Skeletal muscle satellite cell (primary cell): ENCODE measurements around the gene GRIN2C. TPM values are rescaled to one million over a fixed set of nuclear protein-coding genes. Genes with fewer than 3 reads are reported as not detected.
"Not testable (repeated sequence)": the region's sequence is repeated elsewhere in the genome, so short reads cannot be mapped to it uniquely, and the experiment has no call there.

ENCODE experiments used
- H3K27me3 ChIP-seq: 2 replicates; pipeline ENCODE4 v1.7.0; 2013; ENCODE audit warnings: low read length; ENCODE audit not compliant: control insufficient read depth, insufficient read depth
- H3K36me3 ChIP-seq: 2 replicates; pipeline ENCODE4 v1.7.0; 2013; ENCODE audit warnings: mild to moderate bottlenecking, control low read depth, low read length; ENCODE audit not compliant: insufficient read depth
- H3K4me1 ChIP-seq: 2 replicates; pipeline ENCODE4 v1.7.0; 2013; ENCODE audit warnings: low read length; ENCODE audit not compliant: control insufficient read depth, insufficient read depth
- H3K4me2 ChIP-seq: 2 replicates; pipeline ENCODE4 v1.7.0; 2013; ENCODE audit warnings: mild to moderate bottlenecking, low read length
- H3K4me3 ChIP-seq: 2 replicates; pipeline ENCODE4 v1.7.0; 2013; ENCODE audit warnings: low read length
- H3K9ac ChIP-seq: 2 replicates; pipeline ENCODE4 v1.7.0; 2013; ENCODE audit warnings: mild to moderate bottlenecking, low read depth, low read length, moderate library complexity
- H3K9me3 ChIP-seq: replicated peaks from 2 replicates; pipeline ENCODE4 v1.7.0; 2013; ENCODE audit warnings: mild to moderate bottlenecking, control low read depth, low read length
- total RNA-seq: library from RNA; depleted of rRNA; stranded (reverse); fragments of >200 nt; gene quantifications from 2 replicates; pipeline ENCODE4 v1.2.3, GENCODE V29; 2012; rRNA removed

GRIN2C gene
- under 0.01 and 0.51 TPM in 2 replicates for total RNA-seq

DNA sequence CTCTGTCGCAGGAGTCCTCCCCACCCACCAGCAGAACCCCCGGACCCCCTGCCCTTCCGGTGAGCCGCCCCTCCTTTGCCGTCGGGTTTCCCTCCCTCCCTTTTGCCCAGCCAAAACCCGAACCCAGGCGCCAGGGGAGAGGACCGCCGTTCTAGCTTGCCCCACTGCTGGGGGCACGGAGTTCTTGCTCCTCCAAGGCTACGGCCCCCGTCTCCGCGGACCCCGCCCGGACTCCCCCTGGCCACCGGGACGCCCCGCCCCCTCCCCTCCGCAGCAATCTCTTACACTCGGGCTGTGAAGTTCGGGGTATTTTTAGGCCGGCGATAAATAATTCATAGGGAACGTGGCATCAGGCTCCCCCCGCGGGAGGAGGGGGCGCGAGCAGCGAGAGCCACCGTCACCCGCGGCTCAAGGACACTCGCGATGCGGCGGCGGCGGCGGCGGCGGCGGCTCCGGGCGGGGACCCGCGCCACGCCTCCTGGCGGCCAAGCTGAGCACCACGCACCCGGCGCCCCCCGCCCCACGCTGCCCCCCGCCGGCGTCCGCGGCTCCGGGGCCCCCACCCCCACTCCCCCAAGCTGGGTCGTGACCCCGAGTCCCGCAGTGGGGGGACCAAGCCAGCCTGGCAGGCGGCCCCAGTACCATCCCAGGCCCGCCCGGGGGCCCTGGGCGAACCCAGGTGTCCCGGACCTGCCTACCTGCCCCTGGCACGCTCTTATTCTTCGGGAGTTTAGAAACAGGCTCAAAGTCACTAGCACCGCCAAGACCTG, at the start of gene GRIN2C:
Gene GRIN2C, minus strand, starts transcription at position 427 of the 770 bp plus-strand sequence. CDS start 4,793 bp downstream, outside the sequence.
- H3K4me1 ChIP-seq, result peaks cover 11% of the 10 kb centered on the region
- peaks cover 5% of the 10 kb centered on the region for H3K36me3 ChIP-seq
- H3K4me3 ChIP-seq, result no peak within 1 kb of the TSS
- peaks cover 62% of the 10 kb centered on the region for H3K27me3 ChIP-seq
- peak within 1 kb of the TSS; percentile 63 for H3K4me2 ChIP-seq
- H3K9me3 ChIP-seq, result no peaks in the 10 kb centered on the region
- no peak within 1 kb of the TSS for H3K9ac ChIP-seq

DNA sequence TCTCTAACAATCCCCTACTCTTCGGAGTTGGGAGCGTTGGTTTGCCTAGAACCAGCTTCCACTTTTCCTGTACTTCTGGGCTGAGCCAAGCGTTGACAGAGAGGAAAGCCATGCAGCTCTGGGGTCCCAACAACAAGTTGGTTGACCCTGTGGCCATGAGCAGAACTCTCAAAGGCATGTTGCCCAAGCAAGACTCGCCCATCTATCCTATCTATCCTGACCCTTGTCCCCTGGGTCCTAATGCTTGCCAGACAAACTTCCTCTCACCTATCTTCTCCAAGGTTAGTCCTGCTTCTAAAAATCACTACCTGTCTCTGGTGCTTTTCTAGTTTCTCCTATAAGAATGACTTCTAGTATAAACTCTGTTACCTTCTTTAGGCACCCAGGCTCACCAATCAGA, 49.4 kb upstream of the GRIN2C start:
- H3K4me1 ChIP-seq, H3K36me3 ChIP-seq, H3K9ac ChIP-seq, H3K4me3 ChIP-seq, H3K4me2 ChIP-seq, H3K9me3 ChIP-seq: not testable (repeated sequence)
- peaks cover 28% of the 10 kb centered on the region for H3K27me3 ChIP-seq

DNA sequence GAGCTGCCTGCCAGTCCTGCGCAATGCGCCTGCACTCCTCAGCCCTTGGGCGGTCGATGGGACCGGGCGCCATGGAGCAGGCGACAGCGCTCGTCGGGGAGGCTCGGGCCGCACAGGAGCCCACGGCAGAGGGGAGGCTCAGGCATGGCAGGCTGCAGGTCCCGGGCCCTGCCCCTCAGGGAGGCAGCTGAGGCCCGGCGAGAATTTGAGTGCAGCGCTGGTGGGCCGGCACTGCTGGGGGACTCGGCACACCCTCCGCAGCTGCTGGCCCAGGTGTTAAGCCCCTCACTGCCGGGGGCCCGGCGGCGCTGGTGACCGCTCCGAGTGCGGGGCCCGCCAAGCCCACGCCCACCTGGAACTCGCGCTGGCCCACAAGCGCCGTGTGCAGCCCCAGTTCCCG, 47.3 kb upstream of the GRIN2C start:
- Histone ChIP-seq H3K36me3 (no peaks in the 10 kb centered on the region), H3K4me3 (no peak overlapping the region), H3K4me1 (no peaks in the 10 kb centered on the region), H3K27me3 (peaks cover 35% of the 10 kb centered on the region), H3K9me3 (no peaks in the 10 kb centered on the region), H3K4me2 (no peak overlapping the region), H3K9ac (no peak overlapping the region)

DNA sequence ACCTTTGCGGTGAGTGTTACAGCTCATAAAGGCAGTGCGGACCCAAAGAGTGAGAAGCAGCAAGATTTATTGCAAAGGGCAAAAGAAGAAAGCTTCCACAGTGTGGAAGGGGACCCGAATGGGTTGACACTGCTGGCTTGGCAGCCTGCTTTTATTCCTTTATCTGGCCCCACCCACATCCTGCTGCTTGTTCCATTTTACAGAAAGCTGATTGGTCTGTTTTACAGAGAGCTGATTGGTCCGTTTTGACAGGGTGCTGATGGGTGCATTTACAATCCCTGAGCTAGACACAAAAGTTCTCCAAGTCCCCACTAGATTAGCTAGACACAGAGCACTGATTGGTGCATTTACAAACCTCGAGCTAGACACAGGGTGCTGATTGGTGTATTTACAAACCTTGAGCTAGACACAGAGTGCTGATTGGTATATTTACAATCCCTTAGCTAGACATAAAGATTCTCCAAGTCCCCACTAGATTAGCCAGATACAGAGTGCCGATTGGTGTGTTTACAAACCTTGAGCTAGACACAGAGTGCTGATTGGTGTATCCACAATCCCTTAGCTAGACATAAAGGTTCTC, 46.6 kb upstream of the GRIN2C start:
- not testable (repeated sequence) for H3K4me3 ChIP-seq, H3K9me3 ChIP-seq, H3K36me3 ChIP-seq, H3K4me1 ChIP-seq, H3K4me2 ChIP-seq, H3K9ac ChIP-seq
- H3K27me3 ChIP-seq, result peaks cover 42% of the 10 kb centered on the region

DNA sequence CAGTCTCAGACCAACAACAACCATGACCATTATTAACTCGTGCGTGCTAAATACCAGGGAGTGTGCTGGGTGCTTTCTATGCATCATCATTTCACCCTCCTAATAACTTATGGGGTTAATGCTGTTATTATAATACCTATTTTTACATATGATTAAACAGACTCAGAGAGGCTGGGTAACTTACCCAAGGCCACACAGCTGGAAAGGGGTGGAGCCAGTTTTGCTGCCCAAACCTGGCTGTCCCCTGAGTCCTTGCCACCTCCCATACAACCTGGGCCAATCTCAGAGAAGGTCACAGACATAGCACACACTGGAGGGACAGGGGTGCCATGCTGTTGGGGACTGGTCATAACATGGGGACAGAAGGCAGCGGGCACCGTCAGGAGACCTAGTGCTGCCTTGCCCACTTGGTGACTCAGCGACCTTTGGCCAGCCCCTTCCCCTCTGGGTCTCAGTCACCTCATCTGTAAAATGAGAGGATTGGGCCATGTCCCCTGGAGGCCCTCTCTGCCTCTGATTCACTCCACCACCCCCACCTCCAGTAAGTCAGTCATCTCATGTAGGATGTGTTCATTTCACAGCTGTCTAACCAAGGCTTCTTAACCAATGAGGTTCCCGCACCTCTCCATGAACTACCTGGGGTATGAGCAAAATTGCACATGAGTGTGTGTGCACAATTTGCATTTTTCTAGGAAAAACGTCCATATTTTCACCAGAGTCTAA, 45.2 kb upstream of the GRIN2C start:
- H3K27me3 ChIP-seq, result peaks cover 52% of the 10 kb centered on the region
- no peaks in the 10 kb centered on the region for H3K9me3 ChIP-seq
- H3K9ac ChIP-seq, result no peak overlapping the region
- no peak overlapping the region for H3K4me2 ChIP-seq
- no peak overlapping the region for H3K4me3 ChIP-seq
- no peaks in the 10 kb centered on the region for H3K4me1 ChIP-seq
- H3K36me3 ChIP-seq, result no peaks in the 10 kb centered on the region

DNA sequence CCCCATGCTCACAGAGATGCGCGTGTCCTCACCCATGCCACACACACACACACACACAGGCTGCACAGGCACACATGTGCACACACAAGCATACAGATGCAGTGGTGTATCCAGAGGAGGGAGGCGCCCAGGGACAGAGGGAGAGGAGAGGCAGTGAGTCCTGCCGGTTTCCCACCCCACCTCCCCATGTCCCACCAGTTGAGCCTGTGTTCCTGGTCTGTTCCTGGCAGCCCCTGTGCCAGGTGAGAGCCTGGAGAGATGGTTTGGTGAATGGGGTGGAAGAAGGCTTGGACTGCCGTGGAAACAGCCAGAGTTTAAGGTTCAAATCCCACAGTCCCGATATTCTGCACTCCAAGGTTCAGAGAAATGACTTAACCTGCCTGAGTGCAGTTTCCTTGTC, 44.0 kb upstream of the GRIN2C start:
- Histone ChIP-seq H3K27me3 (peaks cover 52% of the 10 kb centered on the region), H3K36me3 (no peaks in the 10 kb centered on the region), H3K9ac (no peak overlapping the region), H3K4me1 (no peaks in the 10 kb centered on the region), H3K4me3 (no peak overlapping the region), H3K9me3 (no peaks in the 10 kb centered on the region), H3K4me2 (no peak overlapping the region)

DNA sequence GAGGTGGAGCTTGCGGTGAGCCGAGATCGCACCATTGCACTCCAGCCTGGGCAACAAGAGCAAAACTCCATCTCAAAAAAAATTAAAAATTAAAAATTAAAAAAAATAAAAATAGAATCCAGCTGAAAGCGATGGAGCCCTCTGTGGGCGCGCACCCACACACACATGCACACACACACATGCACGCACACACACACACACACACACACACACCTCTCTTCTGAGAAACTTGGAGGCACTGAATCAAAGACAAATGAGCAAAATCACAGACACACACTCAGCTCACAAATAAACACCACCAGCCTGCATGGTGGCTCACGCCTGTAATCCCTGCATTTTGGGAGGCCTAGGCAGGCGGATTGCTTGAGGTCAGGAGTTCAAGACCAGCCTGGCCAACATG, 43.3 kb upstream of the GRIN2C start:
- Histone ChIP-seq H3K4me2 (no peak overlapping the region), H3K9ac (no peak overlapping the region), H3K4me1 (no peaks in the 10 kb centered on the region)

DNA sequence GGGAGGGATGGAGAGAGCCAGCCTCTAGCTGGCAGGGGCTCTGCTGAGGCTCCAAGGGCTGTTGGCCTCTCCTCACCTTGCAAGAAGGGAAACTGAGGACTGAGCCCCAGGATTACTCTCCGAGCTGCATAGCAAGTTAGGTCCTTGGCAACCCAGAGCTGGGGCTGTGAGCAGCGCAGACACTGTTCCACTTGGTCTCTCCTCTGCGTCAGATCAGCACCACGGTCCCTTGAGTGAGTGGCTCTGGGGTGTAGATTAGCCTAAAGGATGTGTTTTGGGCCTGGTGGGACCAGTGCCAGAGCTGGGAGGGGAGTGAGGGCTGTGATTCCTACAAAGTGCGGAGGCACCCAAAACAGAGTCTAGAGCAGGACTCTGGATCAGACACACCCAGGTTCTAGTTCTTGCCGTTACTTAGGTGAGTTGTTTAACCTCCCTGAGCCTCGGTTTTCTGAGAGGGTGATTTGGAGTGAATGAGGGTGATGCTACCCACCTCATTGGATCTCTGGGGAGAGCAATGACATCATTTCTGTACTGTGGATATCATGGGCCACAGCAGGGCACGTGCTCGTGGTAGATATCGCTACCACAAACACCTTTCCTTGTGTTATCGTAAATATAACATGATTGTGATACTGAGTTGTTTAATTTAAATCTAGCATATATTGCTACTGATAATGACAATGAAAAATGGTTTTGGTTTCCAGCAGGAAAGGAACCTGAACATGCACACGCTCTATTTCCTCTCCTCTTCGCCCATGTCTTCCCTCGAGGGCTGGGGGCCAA, 41.9 kb upstream of the GRIN2C start:
- no peak overlapping the region for H3K9ac ChIP-seq
- no peaks in the 10 kb centered on the region for H3K9me3 ChIP-seq
- H3K4me1 ChIP-seq, result no peaks in the 10 kb centered on the region
- H3K27me3 ChIP-seq, result peaks cover 56% of the 10 kb centered on the region
- no peak overlapping the region for H3K4me2 ChIP-seq
- H3K36me3 ChIP-seq, result no peaks in the 10 kb centered on the region
- no peak overlapping the region for H3K4me3 ChIP-seq

More for the DNA sequence above, 43.3 kb upstream of the GRIN2C start:
- Histone ChIP-seq H3K27me3 (peaks cover 50% of the 10 kb centered on the region), H3K4me3 (no peak overlapping the region), H3K9me3 (no peaks in the 10 kb centered on the region), H3K36me3 (no peaks in the 10 kb centered on the region)

DNA sequence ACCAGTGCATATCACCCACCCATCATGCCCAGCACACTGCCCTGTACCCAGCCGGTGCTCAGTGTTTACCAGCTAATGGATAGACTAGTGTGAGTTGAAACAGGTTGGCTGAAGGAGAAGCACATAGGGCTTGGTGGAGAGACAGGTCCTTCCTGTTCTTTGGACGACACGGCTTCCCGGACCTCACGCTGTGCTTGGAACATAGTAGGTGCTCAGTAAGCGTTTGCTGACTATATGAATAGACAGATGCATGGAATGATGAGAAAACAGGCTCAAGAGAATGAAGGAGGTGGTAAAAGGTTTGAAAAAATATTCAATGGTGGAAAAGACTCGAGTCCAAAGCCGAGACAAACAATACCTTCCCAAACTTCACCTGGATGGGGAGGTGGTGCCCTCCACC, 40.5 kb upstream of the GRIN2C start:
- Histone ChIP-seq H3K36me3 (no peaks in the 10 kb centered on the region), H3K9me3 (no peaks in the 10 kb centered on the region), H3K27me3 (peaks cover 65% of the 10 kb centered on the region), H3K4me2 (no peak overlapping the region), H3K9ac (no peak overlapping the region), H3K4me1 (no peaks in the 10 kb centered on the region), H3K4me3 (no peak overlapping the region)

DNA sequence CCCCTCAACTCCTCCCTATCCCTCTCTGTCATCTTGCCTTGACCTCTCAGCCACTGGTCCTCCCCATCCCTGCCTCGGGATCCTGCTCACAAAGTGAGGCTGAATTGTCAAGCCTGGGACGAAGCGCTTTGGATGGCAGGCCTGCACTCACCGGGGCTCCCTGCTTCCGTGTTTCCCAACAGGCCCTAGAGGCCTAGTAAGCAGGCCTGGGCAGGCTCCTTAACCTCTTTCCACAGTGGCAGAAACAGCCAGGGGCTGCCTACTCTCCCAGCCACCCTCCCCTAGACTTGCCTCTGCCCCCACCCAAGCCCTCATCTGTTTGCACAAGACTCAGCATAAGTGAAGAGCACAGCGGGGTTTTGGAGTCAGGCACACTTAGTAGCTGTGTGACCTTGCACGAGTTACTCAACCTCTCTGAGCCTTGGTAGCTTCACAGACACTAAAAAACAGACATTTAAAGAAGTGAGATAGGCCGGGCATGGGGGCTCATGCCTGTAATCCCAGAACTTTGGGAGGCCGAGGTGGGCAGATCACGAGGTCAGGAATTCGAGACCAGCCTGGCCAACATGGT, 38.8 kb upstream of the GRIN2C start:
- H3K4me3 ChIP-seq, result no peak overlapping the region
- H3K9me3 ChIP-seq, result no peaks in the 10 kb centered on the region
- H3K36me3 ChIP-seq, result no peaks in the 10 kb centered on the region
- peaks cover 64% of the 10 kb centered on the region for H3K27me3 ChIP-seq
- no peak overlapping the region for H3K4me2 ChIP-seq
- H3K9ac ChIP-seq, result no peak overlapping the region
- H3K4me1 ChIP-seq, result no peaks in the 10 kb centered on the region
